Measurements from ENCODE around the gene C10orf71. TPM values are rescaled to one million over a fixed set of nuclear protein-coding genes. Genes with fewer than 3 reads are reported as not detected.

C10orf71 gene
- total and polyA plus RNA-seq, 2 of the 8 experiments (the other 6 are each of a cell fraction or from before 2014, with no cell fraction given): not detected

DNA sequence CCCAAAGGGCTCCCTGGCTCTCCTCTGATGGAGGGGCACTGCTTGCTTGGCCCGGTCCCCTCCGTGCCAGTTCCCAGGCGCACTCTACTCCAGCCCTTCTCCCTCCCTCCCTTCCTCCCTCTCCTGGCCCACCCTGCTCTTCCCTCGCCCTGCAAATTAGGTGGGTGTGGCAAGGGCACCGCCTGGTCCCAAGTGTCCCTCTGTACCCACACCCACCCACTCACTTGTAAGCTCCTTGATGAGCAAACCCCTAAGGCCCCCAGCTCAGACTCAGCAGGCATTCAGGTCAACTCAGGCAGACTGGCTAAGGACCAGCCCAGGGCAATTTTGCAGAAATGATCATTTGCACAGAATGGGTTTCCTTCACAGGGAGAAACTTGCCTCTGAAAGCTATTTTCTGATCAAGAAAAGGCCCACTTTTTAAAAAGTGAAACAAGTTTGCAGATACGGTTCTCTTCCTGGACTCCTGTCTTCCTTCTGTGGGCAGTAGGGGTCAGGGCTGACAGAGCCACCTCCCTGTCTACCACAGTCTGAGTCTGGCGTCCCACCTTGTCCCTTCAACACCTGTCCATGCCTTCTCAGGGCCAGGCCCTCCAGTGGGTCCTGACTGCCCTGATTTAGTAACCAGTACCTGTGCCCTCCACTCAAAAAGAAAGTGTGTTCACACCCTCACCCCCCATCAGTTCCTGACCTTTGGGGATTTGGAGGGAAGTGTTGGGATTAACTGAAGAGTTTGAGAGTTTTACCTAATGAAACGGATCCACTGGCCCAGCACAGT lies 28.3 kb downstream of the C10orf71 start:
- H2BK20ac ChIP-seq (ENCODE audit: low read length): no peak overlapping the region
- 84% methylated on average over 8 of the region's 8 CpGs; no CpG with 5 or more reads in 1 of the 2 experiments for WGBS, 2 experiments (ENCODE audit: extremely low coverage in 1 of 2, insufficient coverage in 1 of 2, insufficient read length in 1 of 2, insufficient replicate concordance in 2 of 2, low coverage in 1 of 2, low lambda C conversion rate in 2 of 2, missing lambda C conversion rate in 1 of 2)
- no peak overlapping the region for H4K8ac ChIP-seq (ENCODE audit: extremely low read depth, insufficient read depth, low read length)
- no peaks in the 10 kb centered on the region for H3K36me3 ChIP-seq (ENCODE audit: control insufficient read depth in 2 of 4, insufficient read depth in 4 of 4, low read length in 3 of 4)
- H3K9me3 ChIP-seq (ENCODE audit: insufficient read depth in 2 of 2, low read depth in 1 of 2, low read length in 1 of 2): no peaks in the 10 kb centered on the region
- ChIA-PET POLR2A (ENCODE audit: partially characterized antibody) (no interaction called here), CTCF (ENCODE audit: partially characterized antibody) (interaction anchor here (0.6 to 4.4 kb wide), 7 partner anchors 24 to 504 kb away, joined by 3 to 20 read pairs (median 6); no protein-coding TSS in a partner anchor)
- no peak overlapping the region for H3K4me2 ChIP-seq (ENCODE audit: insufficient read depth in 1 of 2, low read depth in 2 of 2, low read length in 2 of 2)
- H2BK120ac ChIP-seq (replicated peaks; ENCODE audit: low read depth, low read length): no peak overlapping the region
- no peak overlapping the region for H2BK5ac ChIP-seq (ENCODE audit: low read depth, low read length)
- no peaks in the 10 kb centered on the region; the same call in 1 of the 2 replicates for H3K23me2 ChIP-seq (ENCODE audit: low read depth, low read length)
- 0 out of 2 replicates have a peak overlapping the region, but pooled peaks have one; percentile 59 for H2AFZ ChIP-seq (ENCODE audit: low read length)
- no peak overlapping the region for H2AK5ac ChIP-seq (ENCODE audit: low read depth, low read length)
- no peaks in the 10 kb centered on the region; a peak in 1 of 7 replicates for H3K27me3 ChIP-seq (replicated peaks in 1 of 4; ENCODE audit: control insufficient read depth in 3 of 4, extremely low read depth in 1 of 4, insufficient read depth in 3 of 4, low read length in 3 of 4)
- no peaks in the 10 kb centered on the region for H3K79me1 ChIP-seq (ENCODE audit: low read depth, low read length)
- H3K4me3 ChIP-seq (ENCODE audit: extremely low read depth in 1 of 4, insufficient read depth in 2 of 4, low read depth in 3 of 4, low read length in 4 of 4): no peak overlapping the region
- H3K18ac ChIP-seq (ENCODE audit: extremely low read depth, low read length): no peak overlapping the region
- no peak overlapping the region for H3K4ac ChIP-seq (replicated peaks; ENCODE audit: insufficient read length, low read depth, low read length)
- peaks cover 0 to 2% (median 0%) of the 10 kb centered on the region in 4 experiments; a peak in 1 of 7 replicates for H3K4me1 ChIP-seq (replicated peaks in 1 of 4; ENCODE audit: control insufficient read depth in 3 of 4, insufficient read depth in 4 of 4, low read length in 3 of 4)
- no peaks in the 10 kb centered on the region for H4K20me1 ChIP-seq (replicated peaks in 1 of 2; ENCODE audit: control insufficient read depth in 1 of 2, insufficient read depth in 2 of 2, low read length in 2 of 2)
- no peak overlapping the region for H4K5ac ChIP-seq (ENCODE audit: insufficient read length, low read depth, low read length)
- H3K27ac ChIP-seq (ENCODE audit: low read depth, low read length): no peak overlapping the region
- DNase-seq (ENCODE audit: low read depth in 1 of 2, low spot score in 2 of 2) (peak in 1 of 2 experiments; percentile 39), FAIRE-seq (no peak)
- H3K79me2 ChIP-seq (ENCODE audit: control insufficient read depth in 1 of 2, insufficient read depth in 2 of 2, low read length in 2 of 2): no peaks in the 10 kb centered on the region
- H3K56ac ChIP-seq (replicated peaks; ENCODE audit: insufficient read length, low read depth, low read length): no peak overlapping the region
- H3K9ac ChIP-seq (replicated peaks in 1 of 4; ENCODE audit: extremely low read depth in 1 of 4, low read depth in 3 of 4, low read length in 3 of 4): no peak overlapping the region
- no peak overlapping the region for H2BK15ac ChIP-seq (ENCODE audit: low read length)
- H3K14ac ChIP-seq (ENCODE audit: insufficient read length): no peak overlapping the region
- no peak overlapping the region for H4K91ac ChIP-seq (replicated peaks; ENCODE audit: insufficient read length, low read length)
- no peak overlapping the region for H2BK12ac ChIP-seq (ENCODE audit: low read depth, low read length)
- TF ChIP-seq HDAC2 (IDR thresholded peaks at IDR 0.05; ENCODE audit: borderline replicate concordance in 1 of 2, low read depth in 2 of 2, low read length in 2 of 2) (no peak), RNF2 (IDR thresholded peaks at IDR 0.05; ENCODE audit: borderline replicate concordance, low read depth, low read length, missing control alignments, poor library complexity, severe bottlenecking) (no peak), CBX8 (IDR thresholded peaks at IDR 0.05; ENCODE audit: borderline replicate concordance, low read depth, low read length) (no peak), ZNF274 (IDR thresholded peaks at IDR 0.05; ENCODE audit: borderline replicate concordance, extremely low read depth, low read length) (no peak), RXRA (IDR thresholded peaks at IDR 0.05; ENCODE audit: insufficient read depth, low read depth, low read length) (no peak), CTBP2 (IDR thresholded peaks at IDR 0.05; ENCODE audit: borderline replicate concordance, insufficient read depth, insufficient read length, low read length) (no peak), JUN (IDR thresholded peaks at IDR 0.05; ENCODE audit: low read depth, low read length) (no peak), SP2 (IDR thresholded peaks at IDR 0.05; ENCODE audit: low read length) (no peak)
- TF ChIP-seq, protein P1, sequence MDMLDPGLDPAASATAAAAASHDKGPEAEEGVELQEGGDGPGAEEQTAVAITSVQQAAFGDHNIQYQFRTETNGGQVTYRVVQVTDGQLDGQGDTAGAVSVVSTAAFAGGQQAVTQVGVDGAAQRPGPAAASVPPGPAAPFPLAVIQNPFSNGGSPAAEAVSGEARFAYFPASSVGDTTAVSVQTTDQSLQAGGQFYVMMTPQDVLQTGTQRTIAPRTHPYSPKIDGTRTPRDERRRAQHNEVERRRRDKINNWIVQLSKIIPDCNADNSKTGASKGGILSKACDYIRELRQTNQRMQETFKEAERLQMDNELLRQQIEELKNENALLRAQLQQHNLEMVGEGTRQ (IDR thresholded peaks at IDR 0.05; ENCODE audit: low read length): no peak
- no peak overlapping the region for H3K23ac ChIP-seq (ENCODE audit: insufficient read length)
